ENCODE measurements around the gene NKD2.
"Not testable (repeated sequence)": the region's sequence is repeated elsewhere in the genome, so short reads cannot be mapped to it uniquely, and the experiment has no call there.

Gene NKD2

DNA sequence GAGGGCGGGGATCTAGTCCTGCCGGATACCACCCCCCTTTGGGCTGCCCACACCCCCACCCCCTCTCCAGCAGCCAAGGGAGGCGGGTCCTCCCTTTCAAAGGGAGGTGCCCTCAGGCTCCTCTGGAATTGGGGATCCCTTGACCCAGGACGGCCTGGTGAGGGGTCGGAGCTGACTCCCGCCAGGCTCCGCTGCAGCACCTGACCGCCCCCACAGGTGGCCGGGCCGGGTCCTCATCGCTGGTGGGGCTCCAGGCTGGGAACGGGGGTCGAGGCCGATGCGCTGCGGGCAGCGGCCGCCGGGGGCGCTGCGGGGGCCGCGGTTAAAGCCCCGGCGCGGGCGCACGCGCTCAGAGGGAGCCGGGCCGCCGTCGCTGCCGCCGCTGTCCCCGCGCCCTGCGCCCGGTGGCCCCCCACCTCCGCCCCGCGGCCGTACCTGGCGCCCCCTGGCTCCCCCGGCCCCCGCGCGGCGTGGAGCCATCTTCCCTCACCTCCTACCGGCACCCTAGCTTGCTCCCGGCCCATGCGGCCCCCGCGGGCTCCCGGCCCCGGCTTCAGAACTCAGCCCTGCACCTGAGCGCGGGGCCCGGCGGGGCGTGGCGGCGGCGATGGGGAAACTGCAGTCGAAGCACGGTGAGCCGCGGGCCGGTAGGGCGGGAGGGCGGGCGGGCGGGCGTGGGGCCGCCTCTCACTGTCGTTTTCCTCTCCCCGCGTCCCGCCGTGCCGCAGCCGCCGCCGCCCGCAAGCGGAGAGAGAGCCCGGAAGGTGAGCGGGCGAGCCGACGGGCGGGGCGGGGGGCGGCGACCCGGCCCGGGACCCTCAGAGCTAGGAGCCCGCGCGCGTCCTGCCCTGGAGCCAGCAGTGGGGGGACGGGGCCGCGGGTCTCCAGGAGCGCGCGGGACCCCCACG lies at the start of gene NKD2:
NKD2 (plus strand) TSS at position 352 of the 908 bp plus-strand sequence; CDS start at position 608, 256 bp downstream.
- no peak for DNase-seq (ENCODE audit: low read depth)

- no peak for DNase-seq (ENCODE audit: low read depth)
These were observed 48.7 kb upstream of the NKD2 start for GRCh38 chr5:959581-960531.

- DNase-seq (ENCODE audit: low read depth) = no peak
These were observed 48.1 kb upstream of the NKD2 start for GRCh38 chr5:960551-960950.

DNA sequence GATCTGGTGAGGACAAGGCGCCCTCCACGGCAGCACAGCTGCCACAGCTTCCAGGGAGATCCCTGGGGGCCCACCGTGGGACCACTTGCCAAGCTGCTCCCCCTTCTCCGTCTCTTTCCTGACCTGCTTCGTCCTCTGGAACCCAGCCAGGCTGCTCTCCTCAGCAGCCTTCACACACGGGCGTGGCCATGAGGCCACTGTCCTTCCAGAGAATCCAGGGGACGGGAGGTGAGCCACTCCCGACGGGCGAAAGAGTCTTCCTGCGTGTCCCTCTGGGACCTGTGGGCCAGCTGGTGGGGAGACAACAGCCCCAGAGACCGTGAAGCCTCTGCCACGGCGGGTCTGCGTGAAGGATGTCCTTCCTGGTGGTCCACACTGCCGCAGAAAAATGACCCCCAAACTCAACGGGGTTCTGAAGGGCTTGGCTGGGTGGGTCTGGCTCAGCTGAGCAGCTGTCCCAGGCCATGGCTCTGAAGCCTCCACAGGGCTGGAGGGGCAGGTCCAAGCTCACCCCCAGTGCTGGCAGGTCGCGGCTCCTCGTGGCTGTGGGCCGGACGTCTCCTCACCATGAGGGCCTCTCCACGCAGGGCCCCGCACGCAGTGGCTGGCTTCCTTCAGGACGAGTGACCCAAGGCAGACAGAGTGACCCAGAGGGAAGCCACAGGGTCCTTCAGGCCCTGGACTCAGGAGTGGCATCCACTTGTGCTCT lies 47.4 kb upstream of the NKD2 start:
- DNase-seq (ENCODE audit: low read depth) = no peak

DNA sequence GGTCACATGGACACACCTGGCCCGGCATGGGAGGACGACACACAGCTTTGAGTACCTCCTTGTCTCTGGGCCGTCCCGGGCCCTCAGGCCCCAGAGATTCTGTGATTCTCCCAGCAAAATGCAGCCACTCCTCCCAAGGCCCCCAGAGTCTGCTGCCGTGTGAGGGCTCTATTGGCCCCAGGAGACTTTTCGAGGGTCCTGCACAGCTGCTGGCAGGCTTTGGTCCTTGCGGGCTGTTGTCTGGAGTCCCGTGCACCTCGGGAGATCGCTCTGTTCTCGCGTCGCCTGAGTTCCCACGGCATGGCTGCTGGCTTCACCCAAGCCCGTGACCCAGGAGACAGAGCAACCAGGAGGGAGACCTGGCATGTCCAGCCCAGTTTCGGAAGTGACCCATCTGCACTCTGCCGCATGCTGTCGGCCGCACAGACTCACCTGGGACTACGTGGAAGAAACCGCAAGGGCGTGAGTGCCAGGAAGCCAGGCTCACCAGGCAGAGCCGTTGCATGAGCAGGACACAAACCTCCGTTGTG lies 46.8 kb upstream of the NKD2 start:
- no peak for DNase-seq (ENCODE audit: low read depth)

GRCh38 chr5:962386-962785 lies 46.2 kb upstream of the NKD2 start:
- DNase-seq (ENCODE audit: low read depth) = no peak

DNA sequence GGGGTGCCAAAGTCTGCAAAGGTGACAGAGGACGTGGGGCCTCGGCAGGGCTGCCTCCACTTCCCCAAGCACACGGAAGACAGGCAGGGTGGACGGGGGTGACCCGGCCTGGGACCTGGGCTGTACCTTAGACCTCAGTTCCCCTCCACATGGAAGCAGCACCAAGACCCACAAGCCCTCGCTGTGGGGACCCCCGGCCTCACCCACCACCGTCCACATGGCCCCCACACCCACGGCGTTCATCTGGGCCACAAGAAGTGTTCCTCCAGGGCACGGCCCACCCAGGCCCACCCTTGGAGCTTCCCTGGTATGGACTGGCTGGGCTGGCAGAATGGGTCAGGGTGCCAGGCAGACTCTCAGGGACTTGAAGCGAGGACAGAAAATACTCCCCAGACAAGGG lies 45.8 kb upstream of the NKD2 start:
- no peak for DNase-seq (ENCODE audit: low read depth)

GRCh38 chr5:963310-963672 lies 45.3 kb upstream of the NKD2 start:
- DNase-seq (ENCODE audit: low read depth) = no peak

DNA sequence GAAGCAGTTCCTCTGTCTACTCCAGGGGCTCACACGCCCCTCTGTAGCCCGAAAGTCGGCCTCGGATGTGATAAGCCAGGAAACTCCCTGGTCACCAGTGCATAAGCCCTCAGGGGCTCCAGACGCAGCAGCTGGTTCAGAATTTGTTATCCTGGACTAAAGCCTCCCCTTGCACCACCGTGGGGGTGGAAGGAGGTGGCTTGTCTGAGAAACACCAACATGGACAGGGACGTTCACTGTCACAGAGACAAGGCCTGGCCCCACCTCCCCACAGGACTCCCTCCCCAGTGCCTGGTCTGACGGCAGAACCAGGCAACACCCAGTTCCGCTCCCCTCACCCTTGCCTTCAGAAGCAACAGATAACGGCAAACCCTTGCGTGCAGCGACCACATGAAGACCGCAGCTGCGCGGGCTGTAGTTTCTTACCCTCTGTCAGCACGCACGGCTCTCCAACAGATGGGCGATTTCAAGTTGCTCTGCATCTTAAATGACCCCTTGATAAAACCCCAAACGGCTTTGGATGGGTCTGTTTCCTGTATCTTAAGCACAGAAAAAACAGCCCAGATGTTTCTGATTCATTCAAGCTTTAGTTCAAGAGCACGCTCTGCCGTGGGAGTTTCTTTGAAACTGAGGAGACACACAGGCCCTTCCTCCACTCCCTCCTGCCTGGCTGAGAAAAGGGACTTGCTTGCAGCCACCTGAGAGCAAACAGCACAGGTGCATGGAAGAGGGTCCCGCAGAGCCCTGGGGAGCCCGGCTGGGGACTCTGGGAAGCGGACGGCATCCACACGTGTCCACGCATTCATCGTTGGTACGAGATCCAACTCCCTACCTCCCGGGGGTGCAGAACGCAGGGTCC lies 44.7 kb upstream of the NKD2 start:
- DNase-seq (ENCODE audit: low read depth) = no peak

DNA sequence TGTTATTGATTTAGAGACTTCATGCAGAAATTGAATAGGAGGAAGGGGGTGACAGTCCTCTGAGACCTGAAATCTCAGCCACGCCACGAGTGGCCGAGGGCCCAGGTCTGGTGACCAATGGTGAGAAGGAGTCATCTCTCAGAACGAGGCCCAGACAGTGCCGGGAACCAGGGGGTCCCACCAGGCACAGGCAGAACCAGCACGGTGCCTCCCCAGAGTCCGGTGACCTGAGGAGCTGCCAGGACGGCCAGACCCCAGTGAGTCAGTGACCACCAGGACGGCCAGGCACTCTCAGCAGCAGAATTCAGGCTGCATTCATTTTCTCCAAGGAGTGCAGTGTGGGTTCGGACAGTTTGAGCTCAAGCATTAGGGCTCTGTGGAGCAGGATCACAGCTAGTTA lies 43.8 kb upstream of the NKD2 start:
- DNase-seq (ENCODE audit: low read depth) = no peak

GRCh38 chr5:965604-966344 lies 42.8 kb upstream of the NKD2 start:
- DNase-seq (ENCODE audit: low read depth) = no peak

DNA sequence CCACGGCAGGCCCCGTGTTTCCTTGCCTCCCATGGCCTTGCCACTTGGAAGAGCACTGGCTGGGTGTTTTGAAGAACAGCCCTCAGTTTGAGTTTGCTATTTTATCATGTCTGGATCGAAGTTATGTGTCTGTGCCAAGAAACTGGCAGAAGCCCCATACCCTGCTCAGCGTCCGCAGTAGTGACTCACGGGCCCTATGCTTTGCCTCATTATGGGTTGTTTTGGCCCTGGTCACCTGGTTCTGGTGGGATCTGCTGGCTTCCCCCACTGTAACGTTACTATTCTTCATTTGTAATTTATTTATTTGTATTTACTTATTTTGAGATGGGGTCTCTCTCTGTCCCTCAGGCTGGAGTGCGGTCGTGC lies 42.3 kb upstream of the NKD2 start:
- DNase-seq (ENCODE audit: low read depth) = no peak

DNA sequence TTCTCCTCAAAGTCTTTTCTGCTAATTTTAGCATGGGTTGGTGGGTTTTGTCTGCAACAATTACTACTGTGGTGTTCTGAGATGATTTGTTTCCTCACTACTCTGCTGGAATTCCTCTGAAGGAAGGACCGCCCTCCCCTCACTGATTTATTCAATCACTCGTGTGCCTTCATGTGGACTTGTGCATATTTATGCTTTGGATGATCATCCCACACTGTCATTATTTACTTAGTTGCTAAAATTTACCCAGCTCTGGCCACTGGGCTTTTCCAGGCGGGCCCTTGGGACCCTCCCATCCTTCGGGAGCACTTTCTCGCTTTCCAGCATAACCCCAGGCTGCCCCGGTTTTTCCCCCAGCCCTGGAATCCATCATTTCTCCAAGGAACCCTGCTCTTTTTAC lies 41.7 kb upstream of the NKD2 start:
- DNase-seq (ENCODE audit: low read depth) = no peak

DNA sequence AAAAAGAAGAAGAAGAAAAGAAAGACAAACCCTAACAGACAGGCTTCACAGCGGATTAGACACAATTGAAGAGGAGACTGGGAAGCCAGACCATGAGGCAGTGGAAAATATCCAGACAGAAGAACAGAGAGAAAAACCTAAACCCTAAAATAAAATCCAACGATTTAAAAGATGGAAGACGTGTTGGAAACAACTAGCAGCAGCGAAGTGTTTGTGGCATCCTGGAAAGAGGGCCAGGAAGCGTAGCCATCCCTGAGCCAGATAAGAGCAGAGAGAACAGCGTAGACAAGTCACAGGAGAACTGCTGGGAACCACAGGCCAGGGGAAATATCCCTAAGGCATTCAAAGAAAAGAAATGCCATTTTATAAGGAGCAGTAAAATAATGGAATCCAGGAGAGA lies 39.7 kb upstream of the NKD2 start:
- DNase-seq (ENCODE audit: low read depth) = no peak

GRCh38 chr5:969408-969839 lies 39.2 kb upstream of the NKD2 start:
- peak; percentile 52 for DNase-seq (ENCODE audit: low read depth)

DNA sequence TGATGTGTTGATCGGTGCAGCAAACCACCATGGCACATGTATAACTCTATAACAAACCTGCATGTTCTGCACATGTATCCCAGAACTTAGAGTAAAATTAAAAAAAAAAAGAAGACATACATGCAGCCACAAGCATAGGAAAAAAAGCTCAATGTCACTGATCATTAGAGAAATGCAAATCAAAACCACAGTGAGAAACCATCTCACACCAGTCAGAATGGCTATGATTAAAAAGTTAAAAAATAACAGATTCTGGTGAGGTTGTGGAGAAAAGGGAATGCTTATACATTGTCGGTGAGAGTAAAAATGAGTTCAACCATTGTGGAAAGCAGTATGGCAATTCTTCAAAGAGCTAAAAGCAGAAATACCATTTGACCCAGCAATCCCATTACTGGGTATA lies 36.0 kb upstream of the NKD2 start:
- DNase-seq (ENCODE audit: low read depth) = not testable (repeated sequence)

GRCh38 chr5:976849-977751 lies 31.5 kb upstream of the NKD2 start:
- no peak for DNase-seq (ENCODE audit: low read depth)

DNA sequence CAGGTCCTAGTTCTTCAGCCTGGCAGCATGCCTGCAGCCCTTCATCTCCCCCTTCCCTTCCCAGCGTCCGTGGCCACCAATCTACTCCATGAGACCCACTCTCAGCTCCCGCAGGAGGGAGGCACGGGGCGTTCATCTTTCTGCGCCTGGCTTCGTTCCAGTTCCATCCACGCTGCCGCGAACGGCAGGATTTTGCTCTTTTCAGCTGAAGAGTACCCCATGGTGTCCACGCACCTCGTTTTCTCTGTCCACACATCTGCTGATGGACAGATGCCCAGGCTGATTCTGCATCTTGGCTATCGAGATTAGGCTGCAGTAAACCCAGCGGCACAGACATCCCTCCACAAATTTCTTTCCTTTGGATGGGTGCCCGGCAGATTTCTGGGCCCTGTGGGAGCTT lies 30.5 kb upstream of the NKD2 start:
- DNase-seq (ENCODE audit: low read depth) = no peak

DNA sequence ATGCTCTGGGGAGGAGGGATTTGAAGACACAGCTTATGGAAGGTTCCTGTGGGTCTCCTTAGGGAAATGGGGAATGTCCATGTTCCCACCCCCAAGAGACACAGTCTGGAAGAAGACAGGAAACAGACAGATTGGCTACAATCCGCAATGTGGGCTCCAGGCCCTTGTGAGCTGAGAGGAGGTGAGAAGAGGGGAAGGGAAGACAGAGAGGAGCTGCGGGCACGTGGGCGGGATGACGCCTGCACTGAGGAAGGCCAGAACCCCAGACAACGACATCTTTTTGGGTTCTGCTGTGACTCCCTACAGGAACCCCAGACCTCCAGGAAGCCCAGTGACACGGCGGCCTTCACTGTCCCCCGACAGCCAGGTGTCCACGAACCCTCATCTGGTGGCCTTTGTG lies 29.9 kb upstream of the NKD2 start:
- no peak for DNase-seq (ENCODE audit: low read depth)
